HCT116 (cell line): ENCODE measurements around the gene NUP54.

ENCODE experiments used
- CEBPB ChIP-seq: IDR thresholded peaks from 2 replicates; pipeline ENCODE4 v1.6.1; 2012; ENCODE audit warnings: low read depth
- CTCF ChIP-seq, 3 experiments: fragments of 200-600 bp in 1 of 3; sonication (generic) in 1 of 3; IDR thresholded peaks in 2 of 3; conservative IDR thresholded peaks in 1 of 3; 2 replicates each; pipeline ENCODE4 v1.5.1; 2012 to 2017; ENCODE audit warnings: low read depth in 2 of 3, low read length in 2 of 3, antibody characterized with exemption in 1 of 3, borderline replicate concordance in 1 of 3, control low read depth in 1 of 3, mild to moderate bottlenecking in 1 of 3, mixed read lengths in 1 of 3, mixed run types in 1 of 3, moderate library complexity in 1 of 3; ENCODE audit not compliant: insufficient read depth in 1 of 3

GRCh38 chr4:76175336-76175735, 27.1 kb upstream of the NUP54 start:
- no peak for TF ChIP-seq CTCF (IDR thresholded peaks at IDR 0.05 in 2 of 3, conservative IDR thresholded peaks at IDR 0.05 in 1 of 3; ENCODE audit: borderline replicate concordance in 1 of 3, insufficient read depth in 1 of 3, low read depth in 2 of 3, low read length in 2 of 3)
- TF ChIP-seq CEBPB, result no peak
